ENCODE measurements around the gene AMOTL2.

Gene AMOTL2

DNA sequence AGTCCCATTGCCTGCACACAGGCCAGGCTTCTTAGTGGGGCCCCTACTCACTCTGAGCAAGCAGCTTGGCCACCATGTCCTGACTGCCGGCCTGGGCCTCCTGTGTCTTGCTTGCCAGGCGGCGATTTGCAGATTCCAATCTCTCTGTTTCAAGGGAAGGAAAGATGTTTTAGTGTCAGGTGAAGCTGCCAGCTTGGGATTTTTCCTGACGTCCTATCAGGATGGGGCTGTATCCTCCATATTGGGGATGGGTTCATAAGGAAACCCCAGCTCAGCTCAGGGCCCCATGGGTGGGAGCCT, 8.5 kb downstream of the AMOTL2 start:
- no peak for DNase-seq

DNA sequence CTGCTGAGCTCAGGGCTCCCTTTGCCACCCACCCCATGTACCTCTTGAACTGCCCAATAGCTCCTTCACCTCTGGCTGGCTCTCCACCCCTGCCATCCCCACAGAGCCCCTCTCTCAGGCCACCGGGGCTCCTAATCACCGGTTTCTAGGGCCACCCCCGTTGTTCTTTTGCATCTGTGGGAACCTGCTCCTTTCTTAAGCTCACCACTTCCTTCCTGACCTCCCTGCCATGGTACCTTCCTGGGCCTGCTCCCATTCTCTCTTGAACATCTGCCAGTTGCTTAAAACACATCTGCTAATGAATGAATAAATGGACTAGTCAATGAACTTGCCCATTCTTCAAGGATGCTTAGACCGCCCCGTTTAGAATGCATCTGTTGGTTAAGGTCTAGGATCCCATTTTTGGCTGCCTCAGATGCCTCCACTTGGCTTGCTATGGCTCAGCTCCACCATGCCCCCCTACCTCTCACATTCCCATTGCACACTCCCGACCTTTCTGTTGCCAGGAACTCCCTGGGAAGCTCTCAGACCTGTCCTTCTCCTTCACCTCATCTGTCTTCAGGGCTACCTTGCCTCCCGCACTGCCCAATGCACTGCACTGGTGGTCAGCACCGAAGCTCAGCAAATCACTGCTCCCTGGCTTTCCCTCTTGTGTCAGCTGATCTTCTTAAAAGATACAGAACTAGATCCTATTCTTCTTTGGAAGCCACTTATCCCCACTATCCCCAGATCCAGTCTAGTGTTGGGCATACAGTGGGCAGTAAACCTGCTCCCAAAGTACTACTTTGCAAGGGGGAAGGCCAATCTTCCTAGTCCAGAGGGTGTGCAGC, 9.1 kb downstream of the AMOTL2 start:
- no peak for DNase-seq

DNA sequence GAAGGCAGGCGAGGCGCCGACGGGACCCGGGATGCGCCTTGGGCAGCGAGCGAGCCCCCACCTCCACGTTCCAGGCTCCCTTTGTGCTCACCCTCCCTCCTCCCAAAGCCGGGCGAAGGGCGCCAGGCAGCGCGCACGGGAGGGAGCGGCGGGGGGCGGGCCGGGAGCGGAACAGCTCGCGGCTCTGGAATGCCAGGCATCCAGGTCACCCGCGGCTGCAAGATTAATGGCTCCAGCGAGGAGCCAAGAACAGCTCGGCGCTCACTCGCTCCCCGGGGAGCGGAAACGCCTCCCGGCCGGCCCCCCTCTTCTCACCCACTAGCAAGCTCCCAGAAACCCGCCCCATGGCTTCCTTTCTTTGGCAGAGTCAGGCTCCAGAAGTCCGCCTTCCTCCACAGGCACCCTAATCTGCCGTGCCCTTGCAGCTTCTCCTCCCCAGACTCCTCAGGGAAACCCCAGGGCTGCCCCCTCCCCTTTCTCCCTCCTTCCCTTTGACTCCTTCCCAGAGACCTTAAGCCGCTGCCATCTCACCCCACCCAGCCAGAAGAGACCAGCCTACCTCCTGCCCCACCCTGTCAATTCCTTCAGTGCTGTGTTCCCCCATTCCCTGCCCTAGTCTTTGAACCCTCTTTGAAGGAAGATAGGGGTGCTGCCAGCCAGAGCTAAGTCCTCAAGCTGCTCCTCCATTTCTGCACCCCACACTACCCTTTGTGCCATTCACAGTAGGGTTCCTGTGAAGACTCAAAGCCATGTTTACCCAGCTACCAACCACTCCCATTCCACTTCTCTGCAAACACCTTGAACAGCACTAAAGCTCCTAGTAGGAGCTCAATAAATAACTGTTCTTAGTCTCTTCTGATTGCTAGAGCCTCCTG, 9.9 kb downstream of the AMOTL2 start:
- no peak for DNase-seq

GRCh38 chr3:134363381-134363755, 10.9 kb downstream of the AMOTL2 start:
- DNase-seq, result no peak

DNA sequence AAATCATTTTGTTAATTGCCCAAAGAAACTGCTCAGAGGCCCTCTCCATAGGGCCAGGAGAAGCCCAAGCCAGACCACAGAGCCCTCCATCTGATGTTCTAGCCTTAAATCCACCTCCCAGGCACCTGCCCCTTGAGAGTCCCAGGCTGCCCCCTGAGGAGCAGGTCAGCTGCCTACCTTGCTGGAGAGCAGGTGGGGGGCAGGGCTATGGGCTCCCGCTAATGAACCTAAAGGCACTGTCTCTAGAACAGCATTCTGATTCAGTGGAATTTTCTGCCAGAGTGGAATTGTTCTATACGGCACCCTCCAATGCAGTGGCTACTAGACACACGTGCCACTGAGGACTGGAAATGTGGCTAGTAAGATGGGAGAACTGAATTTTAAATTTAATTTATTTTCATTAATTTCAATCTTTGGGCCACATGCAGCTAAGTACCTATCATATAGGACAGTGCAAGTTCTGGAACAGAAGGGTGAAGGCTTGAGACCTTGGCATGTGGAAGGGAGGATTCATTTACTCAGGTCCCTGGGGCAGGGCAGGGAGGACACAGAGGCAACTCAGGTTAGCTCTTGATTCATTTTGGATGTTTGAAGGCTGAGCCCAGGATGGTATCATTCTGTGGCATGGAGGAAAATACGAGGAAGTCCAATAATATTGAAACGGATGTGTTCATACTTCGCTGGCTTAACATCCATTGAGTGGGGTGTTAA, 11.4 kb downstream of the AMOTL2 start:
- DNase-seq, result no peak

DNA sequence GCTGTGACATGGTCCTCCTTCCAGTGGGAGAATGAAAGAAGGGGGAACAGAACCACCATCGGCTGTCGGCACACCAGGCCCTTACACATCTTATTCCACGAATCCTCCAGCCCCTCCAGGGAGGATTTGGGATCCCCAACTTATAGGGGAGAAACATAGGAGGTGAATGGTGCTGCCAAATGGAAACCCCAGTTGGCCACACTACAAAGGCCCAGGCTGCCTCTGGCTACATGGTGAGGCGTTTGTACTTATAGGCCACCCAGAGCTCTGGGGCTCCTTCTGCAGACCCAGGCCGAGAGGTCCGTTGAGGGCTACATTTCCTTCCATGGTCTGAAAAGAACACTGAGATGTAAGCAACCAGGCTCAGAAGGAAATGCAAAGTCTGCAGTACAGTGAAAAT, 12.0 kb downstream of the AMOTL2 start:
- no peak for DNase-seq

DNA sequence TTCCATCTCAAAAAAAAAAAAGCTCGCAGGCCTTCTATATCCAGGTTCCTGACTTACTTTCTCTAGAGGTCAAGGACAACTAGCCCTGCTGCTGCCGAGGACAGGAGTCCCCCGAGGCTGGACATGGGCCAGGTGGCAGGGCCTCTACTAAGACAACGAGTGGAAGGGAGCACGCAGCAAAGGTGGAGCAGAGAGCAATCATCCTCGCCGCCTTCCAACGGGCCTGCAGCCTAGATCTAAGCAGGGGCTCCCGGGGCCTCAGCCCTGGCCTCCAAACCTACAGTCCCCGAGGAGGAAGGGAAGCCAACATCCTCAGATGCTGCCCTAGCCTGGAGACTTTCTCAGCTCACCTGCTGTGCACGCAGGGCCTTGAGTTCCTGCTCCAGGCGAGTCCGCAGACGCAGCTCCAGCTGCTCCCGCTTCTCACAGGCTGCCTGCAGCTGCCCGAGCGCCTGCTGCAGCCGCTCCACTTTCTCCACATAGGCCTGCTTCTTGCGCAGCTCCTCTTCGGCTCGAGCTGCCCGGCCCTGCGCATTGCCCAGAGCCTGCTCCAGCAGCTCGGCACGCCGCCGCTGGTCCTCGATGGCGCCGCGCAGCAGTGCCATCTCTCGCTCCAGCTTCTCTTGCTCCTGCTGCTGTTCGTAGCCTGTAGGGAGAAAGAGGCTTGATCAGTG, 12.9 kb downstream of the AMOTL2 start:
- DNase-seq, result no peak

- no peak for DNase-seq
These were observed 14.2 kb downstream of the AMOTL2 start for GRCh38 chr3:134360046-134360445.

GRCh38 chr3:134359121-134360010, 14.9 kb downstream of the AMOTL2 start:
- DNase-seq, result no peak

- DNase-seq, result no peak
These were observed 16.1 kb downstream of the AMOTL2 start for GRCh38 chr3:134357914-134358811.

DNA sequence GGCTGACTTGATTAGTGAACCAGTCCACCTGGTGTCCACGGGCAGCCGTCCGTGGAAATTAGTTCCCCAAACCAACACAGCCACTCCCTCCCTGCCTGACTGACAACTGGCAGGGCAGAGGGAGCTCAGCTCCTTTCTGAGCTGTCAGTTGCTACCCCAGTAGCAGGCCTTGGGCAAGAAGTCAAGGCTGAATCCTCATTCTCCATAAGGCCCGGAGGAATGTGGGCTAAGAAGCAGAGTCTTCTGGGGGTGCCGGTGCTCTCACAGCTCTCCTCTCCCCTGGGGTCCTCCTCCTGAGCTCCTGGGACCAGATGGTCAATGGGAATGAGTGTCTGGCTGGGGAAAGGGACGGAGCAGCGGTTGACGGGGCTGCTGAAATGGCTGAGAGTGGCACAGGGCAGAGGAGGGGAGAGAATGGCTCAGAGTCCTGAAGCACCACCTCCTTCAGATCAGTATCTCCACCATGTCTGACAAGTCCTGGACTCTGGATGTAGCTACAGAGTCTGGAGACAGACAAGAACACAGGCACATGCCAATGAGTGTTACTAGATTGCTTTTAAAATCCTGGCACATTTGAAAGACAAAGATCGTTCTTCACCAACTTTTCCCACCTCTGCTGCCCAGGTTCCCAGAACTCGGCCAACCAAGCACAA, 16.9 kb downstream of the AMOTL2 start:
- DNase-seq, result no peak

- DNase-seq, result no peak
These were observed 17.7 kb downstream of the AMOTL2 start for GRCh38 chr3:134356411-134357040.

- no peak for DNase-seq
These were observed 18.8 kb downstream of the AMOTL2 start for GRCh38 chr3:134355416-134355815.

GRCh38 chr3:134354612-134355251, 19.5 kb downstream of the AMOTL2 start:
- no peak for DNase-seq

DNA sequence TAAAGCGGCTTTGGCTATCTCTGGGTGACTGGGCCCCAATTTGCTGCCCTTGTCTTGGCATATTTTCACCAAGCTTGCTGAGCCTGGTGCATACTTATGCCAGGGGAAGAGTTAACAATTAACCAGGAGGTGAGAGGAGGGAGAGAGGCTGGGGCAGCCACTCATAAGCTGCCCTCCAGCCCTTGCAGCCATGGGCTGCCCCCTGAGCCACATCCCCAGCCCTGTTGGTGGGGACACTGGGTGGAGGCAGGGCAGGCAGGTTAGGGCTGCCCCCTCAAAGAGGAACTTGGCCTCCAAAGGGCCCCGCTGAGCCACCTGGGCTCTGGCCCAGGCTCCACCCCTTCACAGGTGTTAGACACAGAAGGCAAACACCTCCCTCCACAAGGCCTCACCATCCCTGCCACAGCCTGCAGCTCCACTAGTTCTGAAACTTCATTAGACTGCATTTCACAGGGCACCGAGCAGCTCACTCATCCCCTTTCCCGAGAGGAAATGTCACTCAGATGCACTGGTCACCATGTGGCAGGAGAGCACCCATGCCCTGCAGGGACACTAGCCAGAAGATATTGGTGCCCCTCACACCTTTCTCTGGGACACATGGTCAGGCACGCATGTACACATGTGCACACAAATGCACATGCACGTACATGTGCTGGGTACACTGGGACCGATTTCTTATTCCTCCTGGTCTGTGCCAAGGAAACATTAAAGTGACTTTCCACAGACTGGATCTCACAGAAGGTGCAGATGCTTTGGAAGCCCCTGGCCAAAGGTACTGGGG, 20.2 kb downstream of the AMOTL2 start:
- DNase-seq, result no peak

- DNase-seq, result no peak
These were observed 20.9 kb downstream of the AMOTL2 start for GRCh38 chr3:134353171-134353825.

- no peak for DNase-seq
These were observed 22.1 kb downstream of the AMOTL2 start for GRCh38 chr3:134352031-134352671.

Measured in T-helper 2 cell (primary cell).